Activated naive CD4-positive, alpha-beta T cell treated with anti-CD3 and anti-CD28 coated beads, Interleukin-2, amount 50 U/mL, for 72 hours (primary cell): ENCODE results near the gene ADCY2. TPM values are rescaled to one million over a fixed set of nuclear protein-coding genes. Genes with fewer than 3 reads are reported as not detected.
A peak's percentile ranks its signal among the peaks of the same experiment; 100 is the strongest.

Source experiments
- ATAC-seq, 2 donors: fragments of 150-1000 bp; cut with Tn5 transposase; 2 replicates each; pipeline ENCODE4 v1.10.0; 2021; ENCODE audit warnings: mild to moderate bottlenecking in 2 of 2, moderate library complexity in 2 of 2
- DNase-seq, 2 donors: peaks; one replicate each; pipeline ENCODE4 v3.0.0; 2021 to 2022; ENCODE audit warnings: low spot score in 2 of 2
- H3K27ac Mint-ChIP-seq, 2 donors: one replicate each; pipeline ENCODE4 v1.8.0; 2022; ENCODE audit warnings: mild to moderate bottlenecking in 2 of 2, mixed read lengths in 2 of 2
- H3K36me3 Mint-ChIP-seq, 2 donors: one replicate each; pipeline ENCODE4 v1.8.0; 2022; ENCODE audit warnings: mixed read lengths in 2 of 2
- H3K9me3 Mint-ChIP-seq, 2 donors: one replicate each; pipeline ENCODE4 v1.8.0; 2022; ENCODE audit warnings: mixed read lengths in 2 of 2
- total RNA-seq, 2 donors: library from RNA; stranded (reverse); gene quantifications; one replicate each; pipeline ENCODE4 v1.2.3, GENCODE V29; 2022

ADCY2 gene
- total RNA-seq, 2 donors from 2014 or later, result not detected

DNA sequence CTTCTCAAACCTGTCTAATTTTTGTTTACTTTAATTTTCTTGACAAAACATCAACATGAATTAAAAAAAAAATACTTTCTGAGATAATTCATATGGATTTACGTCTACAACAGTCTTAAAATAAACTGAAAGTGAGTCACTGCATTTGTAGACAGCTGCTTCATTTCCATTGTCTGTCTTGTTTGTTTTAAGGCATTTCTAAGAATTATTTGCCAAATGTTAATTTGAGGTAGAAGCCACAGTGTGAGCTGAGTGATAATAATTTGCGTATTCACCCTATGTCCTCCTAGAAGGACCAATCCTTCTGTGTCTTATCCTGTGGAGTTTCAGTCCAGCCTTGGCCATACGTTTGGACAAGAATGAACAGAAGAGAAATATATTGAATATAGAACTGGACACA lies 280.5 kb downstream of the ADCY2 start:
- no peak for DNase-seq
- H3K27ac Mint-ChIP-seq, result no peak overlapping the region
- no peaks in the 10 kb centered on the region for H3K36me3 Mint-ChIP-seq
- ATAC-seq, result no peak
- no peaks in the 10 kb centered on the region for H3K9me3 Mint-ChIP-seq

DNA sequence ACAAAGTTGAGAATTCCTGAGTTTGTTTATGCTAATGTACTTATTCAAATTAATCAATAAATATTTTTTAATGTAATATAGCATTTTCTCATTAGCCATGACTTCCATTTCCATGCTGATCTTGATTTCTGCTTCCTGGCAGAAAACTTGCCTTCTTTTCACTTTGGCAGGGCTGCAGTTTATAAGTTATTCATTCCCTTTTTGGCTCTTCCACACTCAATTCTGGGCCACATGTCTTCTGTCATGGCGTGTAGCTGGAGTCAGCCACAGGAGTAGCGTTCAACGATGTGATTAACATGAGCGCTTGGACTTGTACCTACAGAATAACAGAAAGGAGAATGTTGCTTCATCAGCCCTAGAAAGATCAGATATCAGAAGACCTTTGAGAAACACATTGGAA lies 282.1 kb downstream of the ADCY2 start:
- ATAC-seq, result no peak
- no peaks in the 10 kb centered on the region for H3K9me3 Mint-ChIP-seq

DNA sequence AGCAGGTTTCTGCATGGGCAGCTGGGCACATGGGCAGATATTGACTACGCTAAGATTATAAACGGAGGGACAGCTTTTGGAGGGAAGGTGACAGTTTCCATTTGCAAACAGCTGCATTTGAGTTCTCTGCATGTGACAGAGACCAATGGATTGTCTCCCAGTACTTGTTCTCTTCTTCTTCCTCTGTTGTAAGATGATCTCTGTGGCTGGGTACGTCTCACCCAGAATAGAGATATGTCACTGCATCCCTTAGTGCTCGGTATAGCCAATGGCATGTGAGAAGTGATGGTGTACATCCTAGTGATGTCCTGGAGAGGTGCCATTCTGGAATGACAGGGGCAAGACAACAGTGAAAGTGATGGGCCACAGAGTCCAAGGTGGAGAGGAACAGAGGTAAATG lies 283.7 kb downstream of the ADCY2 start:
- DNase-seq (no peak), ATAC-seq (no peak)
- no peaks in the 10 kb centered on the region for H3K9me3 Mint-ChIP-seq
- H3K27ac Mint-ChIP-seq, result no peak overlapping the region
- no peaks in the 10 kb centered on the region for H3K36me3 Mint-ChIP-seq

More for the DNA sequence above, 282.1 kb downstream of the ADCY2 start:
- no peak overlapping the region for H3K27ac Mint-ChIP-seq
- no peak for DNase-seq
- H3K36me3 Mint-ChIP-seq, result no peaks in the 10 kb centered on the region

DNA sequence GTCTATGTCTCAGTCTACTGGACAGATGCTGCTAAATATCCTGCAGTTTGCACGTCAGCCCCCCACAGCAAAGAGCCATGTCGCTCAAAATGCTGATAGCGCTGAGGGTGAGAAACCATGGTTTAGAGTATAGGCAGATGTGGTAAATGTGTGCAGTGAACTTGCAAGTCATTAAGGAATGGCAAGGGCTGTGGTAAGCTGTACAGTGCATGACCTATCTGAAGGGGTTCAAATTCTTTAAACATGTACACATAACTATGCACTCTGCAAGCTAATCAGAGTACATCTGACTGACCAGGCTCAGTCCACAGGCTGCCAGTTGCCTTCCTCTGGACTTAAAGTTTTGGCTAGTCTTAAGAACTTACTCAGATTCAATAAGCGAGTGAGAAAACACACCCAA lies 284.3 kb downstream of the ADCY2 start:
- Mint-ChIP-seq H3K9me3 (no peaks in the 10 kb centered on the region), H3K27ac (no peak overlapping the region), H3K36me3 (no peaks in the 10 kb centered on the region)
- DNase-seq (no peak), ATAC-seq (no peak)

DNA sequence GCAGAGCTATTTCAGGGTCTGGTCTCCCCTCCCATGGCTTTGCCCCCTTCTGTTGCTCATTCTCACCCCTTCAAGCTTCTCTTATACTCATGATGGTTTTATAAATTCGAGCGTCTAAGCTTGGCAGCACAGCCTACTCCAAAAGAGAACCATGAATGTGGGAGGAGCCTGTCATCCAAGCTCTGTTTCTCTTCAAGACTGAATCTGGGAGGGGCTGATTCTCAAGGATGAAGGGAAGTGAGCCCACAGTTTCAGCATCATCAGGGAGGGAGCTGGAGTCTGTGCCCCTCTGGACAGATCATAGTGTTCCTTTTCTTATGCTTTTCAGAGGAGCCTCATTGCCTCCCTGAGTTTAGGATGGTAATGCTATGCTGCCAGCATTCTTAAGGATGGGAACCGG lies 286.4 kb downstream of the ADCY2 start:
- no peak overlapping the region for H3K27ac Mint-ChIP-seq
- DNase-seq, result no peak
- no peaks in the 10 kb centered on the region for H3K9me3 Mint-ChIP-seq
- ATAC-seq, result no peak
- H3K36me3 Mint-ChIP-seq, result no peaks in the 10 kb centered on the region

DNA sequence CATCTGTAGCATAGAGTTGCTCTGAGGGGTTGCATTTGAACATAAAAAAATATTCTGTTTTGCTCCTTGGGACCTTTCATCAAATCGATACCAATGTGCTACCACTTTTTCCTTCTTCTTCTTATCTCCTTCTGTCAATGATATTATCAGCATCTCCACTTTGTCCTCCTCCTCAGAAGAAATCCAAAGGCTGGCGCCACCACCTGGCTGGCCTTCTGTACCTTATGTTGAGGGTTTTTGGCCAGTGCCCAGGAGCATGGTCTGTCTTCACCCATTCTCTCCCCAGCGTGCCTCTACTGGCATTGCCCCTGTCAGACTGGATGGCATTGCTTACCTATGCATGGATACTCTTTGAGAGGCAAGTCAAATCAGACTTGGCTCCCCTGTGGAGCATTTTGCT lies 287.8 kb downstream of the ADCY2 start:
- no peaks in the 10 kb centered on the region for H3K9me3 Mint-ChIP-seq
- ATAC-seq, result no peak
- H3K36me3 Mint-ChIP-seq, result no peaks in the 10 kb centered on the region
- H3K27ac Mint-ChIP-seq, result no peak overlapping the region
- DNase-seq, result no peak

DNA sequence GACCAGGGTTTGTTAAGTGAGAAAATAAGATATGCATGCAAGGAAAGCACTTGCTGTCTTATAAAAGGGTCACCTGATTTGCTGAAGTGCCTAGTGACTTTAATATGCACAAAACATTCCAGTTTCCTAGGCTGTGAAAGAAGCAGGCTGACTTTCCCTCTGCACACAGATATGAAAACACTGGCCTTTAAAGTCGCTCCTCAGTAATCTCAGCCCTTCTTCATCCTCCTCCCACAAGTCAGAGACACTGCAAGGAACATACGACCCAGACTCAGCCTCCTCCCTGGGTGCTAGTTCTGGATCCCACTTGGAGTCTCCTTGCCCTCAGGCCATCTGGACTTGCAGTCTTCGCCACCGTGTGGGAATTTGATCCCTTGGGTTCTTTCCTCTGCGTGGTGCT lies 288.9 kb downstream of the ADCY2 start:
- ATAC-seq, result no peak
- Mint-ChIP-seq H3K9me3 (no peaks in the 10 kb centered on the region), H3K27ac (no peak overlapping the region), H3K36me3 (no peaks in the 10 kb centered on the region)
- no peak for DNase-seq

DNA sequence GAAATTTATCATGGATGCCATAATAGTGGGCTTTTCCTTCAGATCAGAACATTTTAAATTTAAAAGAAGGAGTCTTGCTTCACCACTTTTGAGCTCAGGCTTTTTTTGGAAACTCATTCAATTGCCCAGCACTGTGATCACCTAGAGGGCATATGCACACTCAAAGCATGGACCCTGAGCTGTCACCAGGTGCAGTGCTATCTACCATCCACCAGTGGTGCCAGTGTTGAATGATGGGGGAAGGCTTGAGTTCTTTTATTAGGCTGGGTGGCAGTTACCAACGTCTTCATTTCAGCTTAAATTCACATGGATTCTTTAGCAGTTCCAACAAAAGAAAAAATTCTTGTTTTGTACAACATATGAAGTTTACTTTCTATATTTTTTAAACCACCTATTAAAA lies 290.9 kb downstream of the ADCY2 start:
- no peak overlapping the region for H3K27ac Mint-ChIP-seq
- H3K9me3 Mint-ChIP-seq, result no peaks in the 10 kb centered on the region
- ATAC-seq (no peak), DNase-seq (no peak)
- no peaks in the 10 kb centered on the region for H3K36me3 Mint-ChIP-seq

DNA sequence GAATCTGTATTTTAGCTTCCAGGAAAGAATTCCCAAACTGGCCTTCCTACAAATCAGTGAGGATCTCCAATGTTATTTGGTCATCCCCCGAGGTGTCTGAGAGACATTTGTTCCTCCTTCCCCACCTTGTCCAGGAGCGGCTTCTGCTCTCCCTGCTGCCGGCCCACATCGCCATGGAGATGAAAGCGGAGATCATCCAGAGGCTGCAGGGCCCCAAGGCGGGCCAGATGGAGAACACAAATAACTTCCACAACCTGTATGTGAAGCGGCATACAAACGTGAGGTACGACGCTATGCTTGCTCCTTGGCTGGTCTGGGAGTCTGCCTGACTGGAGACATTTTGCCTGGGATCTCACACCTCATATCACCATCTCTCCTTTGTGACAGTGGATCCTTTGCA lies 294.6 kb downstream of the ADCY2 start:
- Mint-ChIP-seq H3K27ac (no peak overlapping the region), H3K9me3 (no peaks in the 10 kb centered on the region), H3K36me3 (no peaks in the 10 kb centered on the region)
- ATAC-seq (no peak), DNase-seq (no peak)

DNA sequence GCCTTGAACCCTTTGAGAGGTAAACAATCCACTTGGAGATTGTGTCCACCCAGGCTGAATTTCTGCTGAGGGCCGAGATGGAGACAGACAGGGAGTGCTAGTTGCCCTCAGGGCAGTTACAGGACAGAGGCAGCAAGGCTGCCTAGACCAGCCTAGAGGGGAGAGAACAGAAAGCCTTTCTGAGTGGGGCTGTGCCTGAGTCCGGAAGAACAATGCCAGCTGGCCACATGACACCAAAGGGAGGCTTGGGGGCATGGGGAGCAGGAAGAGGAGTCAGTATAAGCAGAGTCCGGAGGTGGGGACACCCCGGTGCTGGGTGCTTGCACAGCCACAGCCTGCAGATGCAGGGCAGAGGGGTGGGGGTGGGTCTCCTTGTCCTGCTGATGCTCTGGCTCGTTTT lies 309.3 kb downstream of the ADCY2 start:
- Mint-ChIP-seq H3K9me3 (peaks cover 0 to 2% of the 10 kb centered on the region in 2 donors), H3K27ac (no peak overlapping the region), H3K36me3 (no peaks in the 10 kb centered on the region)
- ATAC-seq (no peak), DNase-seq (no peak)

DNA sequence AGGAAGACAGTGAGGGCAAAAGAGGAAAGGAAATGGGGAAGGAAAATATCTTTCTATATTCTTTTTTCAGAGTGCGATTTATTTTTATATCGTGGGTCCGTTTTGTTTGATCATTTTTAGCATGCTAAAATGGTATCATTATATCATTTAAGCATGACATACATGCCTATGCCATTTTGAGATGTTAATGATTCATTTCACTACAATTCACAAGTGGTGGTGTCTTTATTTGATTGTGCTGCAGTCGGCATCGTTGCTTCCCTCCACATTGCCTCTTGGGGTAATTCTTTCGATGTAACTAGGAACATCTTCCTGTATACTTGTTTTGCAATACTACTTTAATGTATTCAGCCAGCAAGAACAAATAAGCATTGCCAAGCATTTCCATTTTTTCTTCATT lies 309.8 kb downstream of the ADCY2 start:
- Mint-ChIP-seq H3K9me3 (peaks cover 0 to 4% of the 10 kb centered on the region in 2 donors), H3K36me3 (no peaks in the 10 kb centered on the region), H3K27ac (no peak overlapping the region)
- no peak for DNase-seq
- ATAC-seq, result no peak

DNA sequence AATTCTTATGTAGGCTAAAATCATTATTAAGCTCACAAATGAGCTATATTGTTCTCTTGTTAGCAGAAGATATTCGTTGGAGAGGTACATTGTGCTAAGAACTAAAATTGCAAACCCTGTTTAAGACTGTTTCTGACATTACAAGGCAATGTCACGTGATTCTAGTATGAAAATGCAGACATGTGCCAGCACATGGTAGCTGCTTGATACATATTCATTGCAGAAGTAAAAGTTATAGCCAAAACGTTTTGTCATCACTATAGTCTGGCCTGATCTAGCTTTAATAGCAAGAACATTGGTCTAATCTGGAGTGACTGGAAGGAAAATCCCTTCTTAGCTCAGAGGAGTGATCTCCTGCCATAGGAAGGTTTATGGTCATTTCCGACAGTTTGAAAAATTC lies 310.3 kb downstream of the ADCY2 start:
- no peak for ATAC-seq
- Mint-ChIP-seq H3K36me3 (no peaks in the 10 kb centered on the region), H3K27ac (no peak overlapping the region), H3K9me3 (peaks cover 0 to 4% of the 10 kb centered on the region in 2 donors)
- no peak for DNase-seq

DNA sequence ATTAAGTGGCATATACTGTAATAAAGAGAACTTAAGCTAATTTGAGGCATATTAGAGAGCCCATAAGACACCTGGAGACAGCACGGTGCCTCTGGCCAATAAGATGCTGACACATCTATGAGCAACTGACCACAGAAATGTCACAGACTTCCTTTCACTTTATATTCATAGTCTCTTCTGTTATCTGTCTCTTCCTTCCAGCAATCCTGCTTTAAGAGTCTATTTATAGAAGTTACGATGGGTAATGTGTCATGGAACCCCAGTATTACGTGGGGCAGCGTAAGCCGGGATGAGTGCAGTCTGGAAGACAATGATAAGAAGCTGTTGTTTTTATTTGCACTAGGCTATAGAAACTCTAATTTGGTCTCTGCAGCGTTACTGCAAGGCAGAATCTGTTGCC lies 318.2 kb downstream of the ADCY2 start:
- ATAC-seq (no peak), DNase-seq (no peak)
- no peak overlapping the region for H3K27ac Mint-ChIP-seq
- no peaks in the 10 kb centered on the region for H3K36me3 Mint-ChIP-seq
- peaks cover 0 to 4% of the 10 kb centered on the region in 2 donors for H3K9me3 Mint-ChIP-seq

DNA sequence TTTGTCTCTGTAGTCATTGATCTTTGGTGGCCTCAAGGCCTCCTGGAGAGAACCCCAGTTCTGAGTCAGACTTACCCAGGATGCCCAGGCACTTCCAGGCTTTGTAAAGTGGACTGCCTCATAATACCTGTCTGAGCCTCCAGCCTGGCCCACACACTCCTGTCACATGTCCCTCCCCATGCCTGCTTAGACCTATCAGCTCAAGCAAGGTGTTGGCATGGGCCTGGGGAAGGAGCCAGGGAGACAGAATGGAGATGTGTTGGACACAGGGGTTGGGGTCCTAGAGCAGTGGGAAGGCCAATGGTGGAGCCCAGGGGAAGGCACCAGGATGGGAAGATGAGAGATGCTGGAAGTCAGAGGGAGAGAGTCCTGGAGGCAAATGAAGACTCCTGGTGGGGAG lies 318.8 kb downstream of the ADCY2 start:
- ATAC-seq, result no peak

DNA sequence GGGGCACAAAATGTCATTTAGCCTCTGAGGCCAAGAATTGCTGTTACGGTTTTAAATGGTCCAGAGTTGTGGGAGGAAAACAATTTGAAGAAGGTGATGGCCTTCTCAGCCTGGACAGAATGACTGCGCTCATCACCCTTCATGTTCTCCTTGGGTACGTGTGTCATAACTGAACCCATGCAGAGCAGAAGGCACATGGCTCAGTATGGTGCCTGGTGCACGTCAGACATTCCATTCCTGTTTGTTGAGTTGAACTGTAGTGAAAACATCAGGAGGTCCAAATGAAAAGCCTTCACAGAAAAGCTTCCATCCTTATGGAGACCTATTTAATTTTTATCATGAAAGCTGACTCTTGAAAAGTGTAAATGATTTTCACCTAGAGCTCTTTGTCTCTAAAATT lies 321.8 kb downstream of the ADCY2 start:
- Mint-ChIP-seq H3K27ac (no peak overlapping the region), H3K36me3 (no peaks in the 10 kb centered on the region)

More for the DNA sequence above, 318.8 kb downstream of the ADCY2 start:
- DNase-seq, result no peak
- H3K9me3 Mint-ChIP-seq, result peaks cover 0 to 4% of the 10 kb centered on the region in 2 donors
- H3K27ac Mint-ChIP-seq, result no peak overlapping the region
- no peaks in the 10 kb centered on the region for H3K36me3 Mint-ChIP-seq

DNA sequence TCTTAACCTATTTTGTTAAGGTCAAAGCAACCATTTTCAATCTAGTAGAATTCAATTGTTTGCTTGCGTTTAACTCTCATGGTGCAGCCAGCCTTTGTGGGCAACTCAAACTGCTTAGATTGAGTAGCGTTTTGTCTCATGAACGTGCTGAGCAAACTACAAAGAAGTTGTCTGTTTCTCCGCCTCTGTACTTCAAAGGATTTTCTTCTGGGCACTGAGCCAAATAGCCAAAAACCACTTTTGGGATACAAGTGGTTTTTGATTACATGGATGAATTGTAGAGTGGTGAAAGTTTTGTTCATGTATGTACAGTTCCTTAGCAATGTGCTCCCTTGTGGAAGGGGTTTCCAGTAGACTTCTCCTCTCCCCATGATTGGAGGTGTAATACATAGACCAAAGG lies 332.1 kb downstream of the ADCY2 start:
- no peaks in the 10 kb centered on the region for H3K9me3 Mint-ChIP-seq
- DNase-seq, result no peak
- no peak overlapping the region for H3K27ac Mint-ChIP-seq
- no peaks in the 10 kb centered on the region for H3K36me3 Mint-ChIP-seq
- ATAC-seq, result no peak

More for the DNA sequence above, 321.8 kb downstream of the ADCY2 start:
- H3K9me3 Mint-ChIP-seq, result peaks cover 0 to 3% of the 10 kb centered on the region in 2 donors
- ATAC-seq, result no peak
- no peak for DNase-seq

DNA sequence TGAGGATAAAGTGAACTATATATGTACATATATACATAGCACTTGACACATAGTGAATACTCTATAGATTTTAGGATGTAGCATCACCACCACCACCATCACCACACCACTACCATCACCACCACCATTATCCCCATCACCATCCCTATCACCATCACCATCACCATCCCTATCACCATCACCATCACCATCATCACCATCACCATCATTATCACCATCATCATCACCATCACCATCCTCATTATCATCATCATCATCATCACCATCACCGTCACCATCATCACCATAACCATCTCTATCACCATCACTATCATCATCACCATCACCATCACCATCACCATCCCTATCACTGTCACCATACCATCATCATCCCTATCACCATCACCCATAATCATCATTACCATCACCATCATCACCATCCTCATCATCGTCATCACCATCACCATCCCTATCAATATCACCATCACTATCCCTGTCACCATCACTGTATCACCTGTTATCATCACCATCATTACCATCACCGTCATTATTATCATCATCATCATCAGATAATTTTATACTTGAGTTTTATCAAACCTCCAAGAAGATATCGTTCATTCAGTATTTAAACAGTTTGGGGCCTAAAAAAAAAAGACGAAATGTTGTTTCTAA lies 345.6 kb downstream of the ADCY2 start:
- H3K36me3 Mint-ChIP-seq, result no peaks in the 10 kb centered on the region
- H3K27ac Mint-ChIP-seq, result no peak overlapping the region
- DNase-seq (no peak), ATAC-seq (no peak)
- H3K9me3 Mint-ChIP-seq, result no peaks in the 10 kb centered on the region

DNA sequence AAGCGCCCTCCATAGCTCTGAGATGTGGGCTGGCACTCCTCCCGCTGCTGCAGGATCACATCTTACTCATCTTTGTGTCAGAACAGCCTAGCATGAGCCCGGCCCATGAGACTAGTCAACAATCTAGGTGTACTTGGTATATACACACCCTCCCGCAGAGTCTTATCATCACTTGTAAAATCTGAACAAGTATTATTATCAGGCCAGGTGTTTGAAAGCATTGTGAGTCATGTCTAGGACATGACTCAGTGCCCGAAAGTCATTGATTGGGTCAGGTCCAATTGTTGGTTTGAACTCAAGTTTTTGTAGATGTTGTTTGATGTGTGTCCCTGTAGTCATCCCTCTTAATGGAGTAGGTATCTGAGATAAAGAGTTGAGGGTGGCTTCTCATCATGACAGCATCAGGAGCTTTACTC lies 346.3 kb downstream of the ADCY2 start:
- no peak for DNase-seq
- peak; percentile 29 to 86 for ATAC-seq
- Mint-ChIP-seq H3K9me3 (no peaks in the 10 kb centered on the region), H3K36me3 (no peaks in the 10 kb centered on the region), H3K27ac (no peak overlapping the region)
